HL-60 (cell line): ENCODE results near the gene SLC27A6.

ENCODE experiments used
- GABPA ChIP-seq: IDR thresholded peaks from 2 replicates; pipeline ENCODE4 v1.6.1; 2012; ENCODE audit warnings: low read depth
- POLR2AphosphoS5 ChIP-seq: IDR thresholded peaks from 2 replicates; pipeline ENCODE4 v1.6.1; 2012; ENCODE audit warnings: low read depth
- TF ChIP-seq, protein P1 (sequence below): IDR thresholded peaks from one replicate; pipeline ENCODE4 v1.5.1; 2011; ENCODE audit warnings: low read length, control low read depth, inconsistent platforms; ENCODE audit not compliant: insufficient read depth
- TF ChIP-seq, protein P2 (sequence below): IDR thresholded peaks from 2 replicates; pipeline ENCODE4 v1.6.1; 2012; ENCODE audit warnings: low read depth; ENCODE audit not compliant: insufficient replicate concordance

DNA sequence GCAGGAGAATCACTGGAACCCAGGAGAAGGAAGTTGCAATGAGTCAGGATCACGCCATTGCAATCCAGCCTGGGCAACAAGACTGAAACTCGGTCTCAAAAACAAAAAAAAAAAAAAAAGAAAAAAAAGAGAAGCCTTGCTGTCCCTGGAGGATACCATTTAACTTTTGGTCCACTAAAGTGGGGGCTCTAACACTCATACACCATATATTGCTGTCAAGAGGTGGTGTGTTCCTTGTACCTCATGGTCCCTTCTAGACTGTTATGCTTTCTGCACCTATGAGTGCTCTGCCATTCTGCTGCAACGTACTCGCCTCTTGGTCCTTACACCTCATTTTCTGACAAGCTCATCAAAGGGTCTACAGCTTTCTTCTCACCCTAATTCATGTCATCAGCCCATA is 77.0 kb downstream of the SLC27A6 start:
- TF ChIP-seq, protein P1, sequence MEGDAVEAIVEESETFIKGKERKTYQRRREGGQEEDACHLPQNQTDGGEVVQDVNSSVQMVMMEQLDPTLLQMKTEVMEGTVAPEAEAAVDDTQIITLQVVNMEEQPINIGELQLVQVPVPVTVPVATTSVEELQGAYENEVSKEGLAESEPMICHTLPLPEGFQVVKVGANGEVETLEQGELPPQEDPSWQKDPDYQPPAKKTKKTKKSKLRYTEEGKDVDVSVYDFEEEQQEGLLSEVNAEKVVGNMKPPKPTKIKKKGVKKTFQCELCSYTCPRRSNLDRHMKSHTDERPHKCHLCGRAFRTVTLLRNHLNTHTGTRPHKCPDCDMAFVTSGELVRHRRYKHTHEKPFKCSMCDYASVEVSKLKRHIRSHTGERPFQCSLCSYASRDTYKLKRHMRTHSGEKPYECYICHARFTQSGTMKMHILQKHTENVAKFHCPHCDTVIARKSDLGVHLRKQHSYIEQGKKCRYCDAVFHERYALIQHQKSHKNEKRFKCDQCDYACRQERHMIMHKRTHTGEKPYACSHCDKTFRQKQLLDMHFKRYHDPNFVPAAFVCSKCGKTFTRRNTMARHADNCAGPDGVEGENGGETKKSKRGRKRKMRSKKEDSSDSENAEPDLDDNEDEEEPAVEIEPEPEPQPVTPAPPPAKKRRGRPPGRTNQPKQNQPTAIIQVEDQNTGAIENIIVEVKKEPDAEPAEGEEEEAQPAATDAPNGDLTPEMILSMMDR, result no peak
- TF ChIP-seq POLR2AphosphoS5, result no peak
- TF ChIP-seq, protein P2, sequence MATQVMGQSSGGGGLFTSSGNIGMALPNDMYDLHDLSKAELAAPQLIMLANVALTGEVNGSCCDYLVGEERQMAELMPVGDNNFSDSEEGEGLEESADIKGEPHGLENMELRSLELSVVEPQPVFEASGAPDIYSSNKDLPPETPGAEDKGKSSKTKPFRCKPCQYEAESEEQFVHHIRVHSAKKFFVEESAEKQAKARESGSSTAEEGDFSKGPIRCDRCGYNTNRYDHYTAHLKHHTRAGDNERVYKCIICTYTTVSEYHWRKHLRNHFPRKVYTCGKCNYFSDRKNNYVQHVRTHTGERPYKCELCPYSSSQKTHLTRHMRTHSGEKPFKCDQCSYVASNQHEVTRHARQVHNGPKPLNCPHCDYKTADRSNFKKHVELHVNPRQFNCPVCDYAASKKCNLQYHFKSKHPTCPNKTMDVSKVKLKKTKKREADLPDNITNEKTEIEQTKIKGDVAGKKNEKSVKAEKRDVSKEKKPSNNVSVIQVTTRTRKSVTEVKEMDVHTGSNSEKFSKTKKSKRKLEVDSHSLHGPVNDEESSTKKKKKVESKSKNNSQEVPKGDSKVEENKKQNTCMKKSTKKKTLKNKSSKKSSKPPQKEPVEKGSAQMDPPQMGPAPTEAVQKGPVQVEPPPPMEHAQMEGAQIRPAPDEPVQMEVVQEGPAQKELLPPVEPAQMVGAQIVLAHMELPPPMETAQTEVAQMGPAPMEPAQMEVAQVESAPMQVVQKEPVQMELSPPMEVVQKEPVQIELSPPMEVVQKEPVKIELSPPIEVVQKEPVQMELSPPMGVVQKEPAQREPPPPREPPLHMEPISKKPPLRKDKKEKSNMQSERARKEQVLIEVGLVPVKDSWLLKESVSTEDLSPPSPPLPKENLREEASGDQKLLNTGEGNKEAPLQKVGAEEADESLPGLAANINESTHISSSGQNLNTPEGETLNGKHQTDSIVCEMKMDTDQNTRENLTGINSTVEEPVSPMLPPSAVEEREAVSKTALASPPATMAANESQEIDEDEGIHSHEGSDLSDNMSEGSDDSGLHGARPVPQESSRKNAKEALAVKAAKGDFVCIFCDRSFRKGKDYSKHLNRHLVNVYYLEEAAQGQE, result no peak
- no peak for TF ChIP-seq GABPA
